Psoas muscle (tissue), 8 donors: ENCODE data around the gene PCSK5. TPM values are rescaled to one million over a fixed set of nuclear protein-coding genes. Genes with fewer than 3 reads are reported as not detected.

Experiments
- ATAC-seq, 4 donors: fragments of 200-7000 bp; cut with Tn5 transposase; one replicate each; pipeline ENCODE4 v1.9.1; 2020; ENCODE audit warnings: moderate library complexity in 3 of 4, mild to moderate bottlenecking in 2 of 4
- DNase-seq, 2 donors: peaks; one replicate each; pipeline ENCODE4 v3.0.0-alpha.2; 2020
- H3K27ac ChIP-seq: fragments of 200-600 bp; one replicate; pipeline ENCODE4 v1.8.0; 2022
- H3K27me3 ChIP-seq, 3 donors: fragments of 200-600 bp in 1 of 3; one replicate each; pipeline versions ENCODE4 v1.6.1 to v1.8.0; 2013 to 2022; ENCODE audit warnings: low read length in 2 of 3, mild to moderate bottlenecking in 2 of 3, moderate library complexity in 1 of 3; ENCODE audit not compliant: insufficient read depth in 3 of 3
- H3K36me3 ChIP-seq, 2 donors: fragments of 200-600 bp in 1 of 2; one replicate each; pipeline versions ENCODE4 v1.6.1 to v1.8.0; 2013 to 2022; ENCODE audit warnings: low read depth in 1 of 2, mild to moderate bottlenecking in 1 of 2, moderate library complexity in 1 of 2; ENCODE audit not compliant: insufficient read depth in 1 of 2
- H3K4me1 ChIP-seq: fragments of 200-600 bp; one replicate; pipeline ENCODE4 v1.8.0; 2022
- H3K4me3 ChIP-seq: fragments of 200-600 bp; one replicate; pipeline ENCODE4 v1.8.0; 2022; ENCODE audit warnings: mild to moderate bottlenecking
- H3K9me3 ChIP-seq: fragments of 200-600 bp; one replicate; pipeline ENCODE4 v1.8.0; 2022
- CTCF ChIP-seq: fragments of 200-600 bp; IDR thresholded peaks from one replicate; pipeline ENCODE4 v1.8.0; 2022; ENCODE audit warnings: antibody characterized with exemption
- WGBS, 3 donors: extraction: QIAGEN DNeasy Blood & Tissue Kit; methylation state at CpG; one replicate each; pipeline versions ENCODE4 v1.1.6 to v1.1.7; 2013; 5-methylcytosine and 5-hydroxymethylcytosine counted together
- intact Hi-C, 2 donors: fragments of 100-400 bp; cut with DNase I; formaldehyde crosslinking; loops; one replicate each; pipeline versions ENCODE4 v1.11.0 to v1.14.2; 2022
- polyA plus RNA-seq, 3 donors: library from polyadenylated mRNA; stranded (reverse); fragments of 200-250 nt; gene quantifications; one replicate each; pipeline ENCODE4 v1.2.3, GENCODE V29; 2013
- total RNA-seq, 4 donors: library from RNA; stranded (reverse); fragmentation: NEBNext Ultra II Directional in 2 of 4; extraction: Animal tissue kit (Norgen Biotek cat#: 25700) in 2 of 4; gene quantifications; one replicate each; pipeline versions ENCODE4 v1.2.1 to v1.2.4, GENCODE V29; 2021 to 2023
- donor health status: healthy with polysubstance abuse.
- donor health status: DM: no; HTN: no; CAD: no; lungs with moderate emphysema.
- donor health status: Bipolar disorder and iron deficiency.
- donor health status: healthy.
- donor health status: DM: yes; HTN: yes; CAD: no.
- donor health status: DM: no; HTN: no; CAD: no.
- donor health status: DM: no; HTN: no; CAD: no.
- donor health status: DM: yes; HTN: yes; CAD: no.

The PCSK5 gene
- total and polyA plus RNA-seq, 7 donors: 0.75 to 4.4 (median 2.3) TPM

DNA sequence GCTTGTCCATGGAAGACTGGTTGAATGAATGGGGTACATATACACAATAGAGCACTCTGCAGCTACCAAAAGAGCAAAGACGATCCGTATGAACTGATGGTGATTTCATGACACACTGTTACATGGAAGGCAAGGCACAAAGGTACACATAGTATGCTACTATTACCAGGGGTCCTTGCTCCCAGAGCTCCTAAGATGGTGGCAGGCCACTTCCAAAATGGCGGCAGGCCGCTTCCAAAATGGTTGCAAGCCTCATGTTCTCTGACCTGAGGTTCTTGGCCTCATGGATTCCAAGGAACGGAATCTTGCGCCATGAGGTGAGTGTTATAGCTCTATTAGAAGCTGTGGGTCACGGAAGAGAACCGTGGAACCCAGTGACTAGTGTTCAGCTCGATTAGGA is 356.2 kb downstream of the PCSK5 start:
- intact Hi-C loops: no loop called here
- 96 to 98% (median 97%) methylated on average over 9 of the region's 9 CpGs for WGBS, 3 donors
- no peak for ATAC-seq

DNA sequence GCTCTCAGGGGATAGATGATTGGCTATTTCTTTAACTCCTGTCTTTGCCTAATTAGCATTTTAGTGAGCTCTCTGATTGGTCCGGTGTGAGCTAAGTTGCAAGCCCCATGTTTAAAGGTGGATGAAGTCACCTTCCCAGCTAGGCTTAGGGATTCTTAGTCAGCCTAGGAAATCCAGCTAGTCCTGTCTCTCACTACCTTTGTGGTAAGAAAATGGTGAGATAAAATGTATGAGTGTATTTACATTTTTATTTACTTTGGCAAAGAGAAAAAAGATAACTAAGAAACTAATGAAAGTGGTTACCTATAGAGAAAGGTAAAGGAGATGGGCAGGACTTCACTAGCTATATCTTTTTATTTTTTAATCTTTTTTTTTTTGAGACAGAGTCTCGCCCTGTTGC is 357.0 kb downstream of the PCSK5 start:
- Histone ChIP-seq H3K27ac (no peak overlapping the region), H3K4me3 (no peak overlapping the region), H3K4me1 (no peaks in the 10 kb centered on the region), H3K27me3 (no peaks in the 10 kb centered on the region), H3K9me3 (no peaks in the 10 kb centered on the region), H3K36me3 (no peaks in the 10 kb centered on the region)
- intact Hi-C loops: no loop called here
- ATAC-seq (no peak), DNase-seq (no peak)
- 95 to 100% (median 96%) methylated on average over 2 of the region's 2 CpGs for WGBS, 3 donors
- TF ChIP-seq CTCF: no peak

More for the DNA sequence above, 356.2 kb downstream of the PCSK5 start:
- Histone ChIP-seq H3K27ac (no peak overlapping the region), H3K4me1 (no peaks in the 10 kb centered on the region), H3K27me3 (no peaks in the 10 kb centered on the region), H3K36me3 (no peaks in the 10 kb centered on the region), H3K9me3 (no peaks in the 10 kb centered on the region), H3K4me3 (no peak overlapping the region)
- no peak for TF ChIP-seq CTCF
- DNase-seq: no peak

- no peak for TF ChIP-seq CTCF
- intact Hi-C loops: no loop called here
- H3K36me3 ChIP-seq: no peaks in the 10 kb centered on the region
- no peaks in the 10 kb centered on the region for H3K9me3 ChIP-seq
- no peaks in the 10 kb centered on the region for H3K27me3 ChIP-seq
- H3K4me3 ChIP-seq: no peak overlapping the region
- ATAC-seq: no peak
- H3K27ac ChIP-seq: no peak overlapping the region
- DNase-seq: no peak
- no peaks in the 10 kb centered on the region for H3K4me1 ChIP-seq
These were observed 358.8 kb downstream of the PCSK5 start for GRCh38 chr9:76249309-76249708.

DNA sequence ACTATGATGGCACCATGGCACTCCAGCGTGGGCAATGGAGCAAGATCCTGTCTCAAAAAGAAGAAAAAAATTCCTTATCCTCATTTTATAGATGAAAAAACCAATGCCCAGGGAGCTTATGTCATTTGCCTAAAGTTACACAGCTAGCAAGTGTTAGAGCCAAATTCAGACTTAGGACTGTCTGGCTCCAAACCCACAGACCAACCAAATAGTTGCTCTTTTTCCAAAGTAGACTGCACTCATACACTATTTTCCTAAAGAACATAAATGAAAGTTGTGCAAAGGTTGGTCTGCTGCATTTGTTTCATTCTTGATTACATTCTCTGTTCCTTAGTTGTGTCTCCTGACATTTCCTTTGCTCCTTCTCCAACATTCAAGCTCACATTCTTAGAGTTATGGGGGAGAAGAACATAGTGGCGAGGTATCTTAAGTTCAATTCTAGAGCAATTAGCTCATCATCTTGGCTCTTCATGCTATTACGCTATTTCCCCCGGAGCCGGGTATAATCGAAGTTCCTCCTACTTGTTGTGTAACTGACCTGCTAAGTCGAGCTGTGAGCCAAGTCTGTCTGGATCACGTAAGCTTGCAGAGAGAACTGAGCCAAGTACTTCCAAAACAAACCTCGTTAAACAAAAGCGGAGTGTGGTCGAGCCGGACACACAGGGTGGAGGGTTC is 365.4 kb downstream of the PCSK5 start:
- intact Hi-C loops: no loop called here
- H3K4me3 ChIP-seq: peak overlapping the region; percentile 9
- no peak for TF ChIP-seq CTCF
- 20 to 33% (median 21%) methylated on average over 12 of the region's 12 CpGs for WGBS, 3 donors
- no peaks in the 10 kb centered on the region for H3K4me1 ChIP-seq
- peak; percentile 32 to 54 for DNase-seq
- H3K27ac ChIP-seq: peak overlapping the region; percentile 36
- no peaks in the 10 kb centered on the region for H3K36me3 ChIP-seq
- ATAC-seq: peak; percentile 44 to 83 (median 68)
- H3K27me3 ChIP-seq: no peaks in the 10 kb centered on the region
- no peaks in the 10 kb centered on the region for H3K9me3 ChIP-seq

- H3K27me3 ChIP-seq: no peaks in the 10 kb centered on the region
- intact Hi-C loops: no loop called here
- 24 to 65% (median 45%) methylated on average over 7 of the region's 7 CpGs for WGBS, 3 donors
- H3K27ac ChIP-seq: no peak overlapping the region
- no peaks in the 10 kb centered on the region for H3K4me1 ChIP-seq
- no peak for ATAC-seq
- H3K4me3 ChIP-seq: no peak overlapping the region
- no peaks in the 10 kb centered on the region for H3K9me3 ChIP-seq
- peak; percentile 36 to 59 for DNase-seq
- H3K36me3 ChIP-seq: no peaks in the 10 kb centered on the region
- TF ChIP-seq CTCF: no peak
These were observed 366.8 kb downstream of the PCSK5 start for GRCh38 chr9:76257311-76257710.
